H9 (cell line): ENCODE data around the gene ABCC4. TPM values are rescaled to one million over a fixed set of nuclear protein-coding genes. Genes with fewer than 3 reads are reported as not detected.

ENCODE experiments used
- DNase-seq: peaks from one replicate; pipeline ENCODE4 v3.0.0-alpha.2; 2017
- H2AFZ ChIP-seq: one replicate; pipeline ENCODE4 v1.6.1; 2013; ENCODE audit warnings: mild to moderate bottlenecking, low read length, control low read depth, moderate library complexity
- H2AK5ac ChIP-seq: 2 replicates; pipeline ENCODE4 v1.6.1; 2013; ENCODE audit warnings: low read length, control low read depth, mixed read lengths; ENCODE audit not compliant: insufficient read length
- H2BK120ac ChIP-seq: one replicate; pipeline ENCODE4 v1.6.1; 2013; ENCODE audit warnings: low read depth, mild to moderate bottlenecking, low read length, control low read depth, inconsistent platforms; ENCODE audit not compliant: poor library complexity, severe bottlenecking
- H2BK12ac ChIP-seq: 2 replicates; pipeline ENCODE4 v1.6.1; 2013; ENCODE audit warnings: low read length, control low read depth, mixed read lengths, low read depth; ENCODE audit not compliant: insufficient read length
- H2BK15ac ChIP-seq: 2 replicates; pipeline ENCODE4 v1.6.1; 2013; ENCODE audit warnings: low read depth, low read length, control low read depth
- H2BK20ac ChIP-seq: one replicate; pipeline ENCODE4 v1.6.1; 2013; ENCODE audit warnings: low read depth, mild to moderate bottlenecking, low read length, control low read depth, inconsistent platforms; ENCODE audit not compliant: poor library complexity, severe bottlenecking
- H2BK5ac ChIP-seq: 2 replicates; pipeline ENCODE4 v1.6.1; 2013; ENCODE audit warnings: low read length, control low read depth, mixed read lengths; ENCODE audit not compliant: insufficient read length
- H3K14ac ChIP-seq: 2 replicates; pipeline ENCODE4 v1.6.1; 2013; ENCODE audit warnings: low read length, control low read depth; ENCODE audit not compliant: insufficient read depth
- H3K18ac ChIP-seq: 2 replicates; pipeline ENCODE4 v1.6.1; 2013; ENCODE audit warnings: low read depth, mild to moderate bottlenecking, mixed read lengths, low read length, control low read depth; ENCODE audit not compliant: insufficient read length
- H3K23ac ChIP-seq: 2 replicates; pipeline ENCODE4 v1.6.1; 2013; ENCODE audit warnings: low read length, control low read depth, mixed read lengths, low read depth; ENCODE audit not compliant: insufficient read length
- H3K23me2 ChIP-seq: 2 replicates; pipeline ENCODE4 v1.6.1; 2013; ENCODE audit warnings: low read depth, mild to moderate bottlenecking, mixed read lengths, low read length, control low read depth; ENCODE audit not compliant: insufficient read length, poor library complexity, severe bottlenecking
- H3K27ac ChIP-seq: 2 replicates; pipeline ENCODE4 v1.5.1; 2013; ENCODE audit warnings: low read length, control low read depth, mixed read lengths, low read depth; ENCODE audit not compliant: insufficient read length
- H3K27me3 ChIP-seq: 2 replicates; pipeline ENCODE4 v1.6.1; 2013; ENCODE audit warnings: low read length, control low read depth, inconsistent platforms; ENCODE audit not compliant: insufficient read depth
- H3K4ac ChIP-seq: 2 replicates; pipeline ENCODE4 v1.6.1; 2013; ENCODE audit warnings: low read depth, mild to moderate bottlenecking, control low read depth, inconsistent platforms, low read length, moderate library complexity
- H3K4me1 ChIP-seq: 2 replicates; pipeline ENCODE4 v1.6.1; 2013; ENCODE audit warnings: low read length, control low read depth, inconsistent platforms; ENCODE audit not compliant: insufficient read depth
- H3K4me2 ChIP-seq: 2 replicates; pipeline ENCODE4 v1.6.1; 2013; ENCODE audit warnings: low read length, control low read depth, mixed read lengths; ENCODE audit not compliant: insufficient read length, insufficient read depth
- H3K56ac ChIP-seq: 2 replicates; pipeline ENCODE4 v1.6.1; 2013; ENCODE audit warnings: low read depth, mild to moderate bottlenecking, mixed read lengths, low read length, control low read depth; ENCODE audit not compliant: insufficient read length
- H3K79me1 ChIP-seq: 2 replicates; pipeline ENCODE4 v1.6.1; 2013; ENCODE audit warnings: low read depth, mild to moderate bottlenecking, moderate library complexity, low read length, control low read depth, inconsistent platforms; ENCODE audit not compliant: insufficient read depth, poor library complexity, severe bottlenecking
- H3K79me2 ChIP-seq: 2 replicates; pipeline ENCODE4 v1.6.1; 2013; ENCODE audit warnings: low read length, control low read depth, inconsistent platforms; ENCODE audit not compliant: insufficient read depth
- H3K9ac ChIP-seq: 2 replicates; pipeline ENCODE4 v1.6.1; 2013; ENCODE audit warnings: low read length, control low read depth, mixed read lengths; ENCODE audit not compliant: insufficient read length; ENCODE audit errors: extremely low read depth
- H3K9me3 ChIP-seq: one replicate; pipeline ENCODE4 v1.6.1; 2013; ENCODE audit warnings: low read depth, low read length, inconsistent platforms; ENCODE audit not compliant: control insufficient read depth
- H3T11ph ChIP-seq: one replicate; pipeline ENCODE4 v1.6.1; 2013; ENCODE audit warnings: mild to moderate bottlenecking, low read length, control low read depth, inconsistent platforms
- H4K20me1 ChIP-seq: one replicate; pipeline ENCODE4 v1.6.1; 2013; ENCODE audit not compliant: control insufficient read depth, insufficient read length, insufficient read depth
- H4K5ac ChIP-seq: 2 replicates; pipeline ENCODE4 v1.6.1; 2013; ENCODE audit warnings: low read depth, mild to moderate bottlenecking, mixed read lengths, low read length, control low read depth; ENCODE audit not compliant: insufficient read length
- H4K8ac ChIP-seq: replicated peaks from 2 replicates; pipeline ENCODE4 v1.6.1; 2013; ENCODE audit warnings: low read length, control low read depth, mixed read lengths, low read depth; ENCODE audit not compliant: insufficient read length
- H4K91ac ChIP-seq: 2 replicates; pipeline ENCODE4 v1.6.1; 2013; ENCODE audit warnings: low read depth, mild to moderate bottlenecking, moderate library complexity, mixed read lengths, low read length, control low read depth; ENCODE audit not compliant: insufficient read length
- H3K27ac Mint-ChIP-seq, 3 experiments: 2 replicates in 2 of 3; 3 replicates in 1 of 3; pipeline ENCODE4 v1.8.0; 2020 to 2021; ENCODE audit warnings: mixed read lengths in 3 of 3, mild to moderate bottlenecking in 1 of 3, moderate library complexity in 1 of 3
- H3K27me3 Mint-ChIP-seq: 2 replicates; pipeline ENCODE4 v1.8.0; 2021; ENCODE audit warnings: low read depth, mild to moderate bottlenecking, moderate library complexity, mixed read lengths
- H3K36me3 Mint-ChIP-seq, 3 experiments: 2 replicates in 2 of 3; 3 replicates in 1 of 3; pipeline ENCODE4 v1.8.0; 2020 to 2021; ENCODE audit warnings: low read depth in 3 of 3, mixed read lengths in 3 of 3; ENCODE audit not compliant: insufficient read depth in 1 of 3
- H3K4me1 Mint-ChIP-seq, 2 experiments: 2 replicates each; pipeline ENCODE4 v1.8.0; 2020; ENCODE audit warnings: mixed read lengths in 2 of 2
- H3K4me3 Mint-ChIP-seq, 2 experiments: 2 replicates in 1 of 2; 3 replicates in 1 of 2; pipeline ENCODE4 v1.8.0; 2020 to 2021; ENCODE audit warnings: mild to moderate bottlenecking in 2 of 2, mixed read lengths in 2 of 2, moderate library complexity in 1 of 2
- H3K9me3 Mint-ChIP-seq, 2 experiments: 2 replicates in 1 of 2; 3 replicates in 1 of 2; pipeline ENCODE4 v1.8.0; 2020; ENCODE audit warnings: mild to moderate bottlenecking in 2 of 2, mixed read lengths in 2 of 2, moderate library complexity in 1 of 2
- WGBS: extraction: QIAGEN DNeasy Blood & Tissue Kit; methylation state at CpG from one replicate; pipeline ENCODE4 v1.1.7; 2013; ENCODE audit warnings: missing lambda C conversion rate, low lambda C conversion rate, mixed read lengths; ENCODE audit not compliant: insufficient read length; ENCODE audit errors: extremely low coverage; 5-methylcytosine and 5-hydroxymethylcytosine counted together
- total RNA-seq: library from RNA; stranded (reverse); gene quantifications from 2 replicates; pipeline ENCODE4 v1.2.1, GENCODE V29; 2021
- TF ChIP-seq, protein P1 (sequence below): fragments of 200-600 bp; sonication (generic); conservative IDR thresholded peaks from 3 replicates; pipeline ENCODE4 v1.8.0; 2021; ENCODE audit warnings: antibody characterized with exemption, mild to moderate bottlenecking

ABCC4 gene
- total RNA-seq, 1 experiment from 2014 or later = 5.9 TPM

DNA sequence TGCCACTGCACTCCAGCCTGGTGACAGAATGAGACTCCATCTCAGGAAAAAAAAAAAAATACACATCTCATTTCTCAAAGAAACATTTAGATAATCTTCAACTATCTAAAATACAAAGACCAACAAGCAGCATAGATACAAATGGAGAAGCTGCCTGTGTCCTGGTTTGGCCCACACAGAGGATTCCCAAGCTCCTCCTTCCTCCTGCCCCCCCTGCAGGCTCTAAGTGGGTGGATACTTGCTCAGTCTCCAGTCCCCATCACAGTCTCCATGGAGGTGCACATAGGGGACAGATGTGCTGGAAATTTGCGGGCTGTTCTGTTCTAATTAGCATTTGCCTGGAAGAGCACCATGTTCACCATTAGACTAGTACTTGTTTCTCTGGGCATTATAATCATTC, 59.9 kb downstream of the ABCC4 start:
- no peak overlapping the region for H3K27ac ChIP-seq
- Mint-ChIP-seq H3K36me3 (peaks cover 0 to 2% (median 0%) of the 10 kb centered on the region in 3 experiments; a peak in 2 of 7 replicates), H3K4me1 (peaks cover 0 to 3% of the 10 kb centered on the region in 2 experiments; a peak in 3 of 4 replicates), H3K27me3 (no peaks in the 10 kb centered on the region), H3K9me3 (no peaks in the 10 kb centered on the region), H3K27ac (no peak overlapping the region), H3K4me3 (no peak overlapping the region)
- H4K20me1 ChIP-seq = no peaks in the 10 kb centered on the region
- H2AK5ac ChIP-seq = no peak overlapping the region
- no peak for DNase-seq
- H3K79me2 ChIP-seq = no peaks in the 10 kb centered on the region
- no peak overlapping the region for H4K91ac ChIP-seq
- no peaks in the 10 kb centered on the region for H3K79me1 ChIP-seq
- no peaks in the 10 kb centered on the region for H3K4me1 ChIP-seq
- H3K14ac ChIP-seq = no peak overlapping the region
- no peak overlapping the region for H3K56ac ChIP-seq
- H2AFZ ChIP-seq = no peak overlapping the region
- no peak overlapping the region for H4K5ac ChIP-seq
- no peaks in the 10 kb centered on the region for H3K9me3 ChIP-seq
- no peaks in the 10 kb centered on the region for H3K27me3 ChIP-seq
- no peak overlapping the region for H2BK120ac ChIP-seq
- TF ChIP-seq, protein P1, sequence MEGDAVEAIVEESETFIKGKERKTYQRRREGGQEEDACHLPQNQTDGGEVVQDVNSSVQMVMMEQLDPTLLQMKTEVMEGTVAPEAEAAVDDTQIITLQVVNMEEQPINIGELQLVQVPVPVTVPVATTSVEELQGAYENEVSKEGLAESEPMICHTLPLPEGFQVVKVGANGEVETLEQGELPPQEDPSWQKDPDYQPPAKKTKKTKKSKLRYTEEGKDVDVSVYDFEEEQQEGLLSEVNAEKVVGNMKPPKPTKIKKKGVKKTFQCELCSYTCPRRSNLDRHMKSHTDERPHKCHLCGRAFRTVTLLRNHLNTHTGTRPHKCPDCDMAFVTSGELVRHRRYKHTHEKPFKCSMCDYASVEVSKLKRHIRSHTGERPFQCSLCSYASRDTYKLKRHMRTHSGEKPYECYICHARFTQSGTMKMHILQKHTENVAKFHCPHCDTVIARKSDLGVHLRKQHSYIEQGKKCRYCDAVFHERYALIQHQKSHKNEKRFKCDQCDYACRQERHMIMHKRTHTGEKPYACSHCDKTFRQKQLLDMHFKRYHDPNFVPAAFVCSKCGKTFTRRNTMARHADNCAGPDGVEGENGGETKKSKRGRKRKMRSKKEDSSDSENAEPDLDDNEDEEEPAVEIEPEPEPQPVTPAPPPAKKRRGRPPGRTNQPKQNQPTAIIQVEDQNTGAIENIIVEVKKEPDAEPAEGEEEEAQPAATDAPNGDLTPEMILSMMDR = no peak
- no peak overlapping the region for H2BK12ac ChIP-seq
- H2BK20ac ChIP-seq = no peak overlapping the region
- H4K8ac ChIP-seq = no peak overlapping the region
- no peak overlapping the region for H3T11ph ChIP-seq
- no CpG with 5 or more reads among the region's 1 CpG for WGBS
- H3K4ac ChIP-seq = no peak overlapping the region
- no peak overlapping the region for H3K4me2 ChIP-seq
- no peak overlapping the region for H2BK15ac ChIP-seq
- no peak overlapping the region for H2BK5ac ChIP-seq
- H3K23me2 ChIP-seq = no peaks in the 10 kb centered on the region
- no peak overlapping the region for H3K23ac ChIP-seq
- no peak overlapping the region for H3K18ac ChIP-seq
- H3K9ac ChIP-seq = no peak overlapping the region
